ENCODE data around the gene TALDO1.
A peak's percentile ranks its signal among the peaks of the same experiment; 100 is the strongest.

TALDO1 gene

GRCh38 chr11:742571-743201, 4.6 kb upstream of the TALDO1 start:
- H3K27me3 ChIP-seq (ENCODE audit: control insufficient read depth, insufficient read depth, low read length): no peaks in the 10 kb centered on the region
- H3K4me3 ChIP-seq (ENCODE audit: low read depth, low read length): no peak overlapping the region
- peaks cover 8% of the 10 kb centered on the region for H3K4me1 ChIP-seq (ENCODE audit: control insufficient read depth, insufficient read depth, low read length)
- H3K27ac ChIP-seq (ENCODE audit: low read depth, low read length): no peak overlapping the region
- H3K9ac ChIP-seq (ENCODE audit: low read depth, low read length): no peak overlapping the region
- H3K9me3 ChIP-seq (ENCODE audit: control insufficient read depth, insufficient read depth, low read length): no peaks in the 10 kb centered on the region
- H3K36me3 ChIP-seq (ENCODE audit: control insufficient read depth, insufficient read depth, low read length): no peaks in the 10 kb centered on the region

GRCh38 chr11:745428-745827, 1.8 kb upstream of the TALDO1 start:
- Histone ChIP-seq H3K9ac (ENCODE audit: low read depth, low read length) (no peak overlapping the region), H3K27ac (ENCODE audit: low read depth, low read length) (no peak overlapping the region)

GRCh38 chr11:746289-747157, 741 bp upstream of the TALDO1 start:
- Histone ChIP-seq H3K27me3 (ENCODE audit: control insufficient read depth, insufficient read depth, low read length) (no peaks in the 10 kb centered on the region), H3K9me3 (ENCODE audit: control insufficient read depth, insufficient read depth, low read length) (no peaks in the 10 kb centered on the region), H3K27ac (ENCODE audit: low read depth, low read length) (peak overlapping the region; percentile 91), H3K36me3 (ENCODE audit: control insufficient read depth, insufficient read depth, low read length) (peaks cover 10% of the 10 kb centered on the region), H3K4me3 (ENCODE audit: low read depth, low read length) (peak overlapping the region; percentile 89), H3K4me1 (ENCODE audit: control insufficient read depth, insufficient read depth, low read length) (peaks cover 15% of the 10 kb centered on the region), H3K9ac (ENCODE audit: low read depth, low read length) (peak overlapping the region; percentile 71)

More at GRCh38 chr11:745428-745827, 1.8 kb upstream of the TALDO1 start:
- no peak overlapping the region for H3K4me3 ChIP-seq (ENCODE audit: low read depth, low read length)
- H3K27me3 ChIP-seq (ENCODE audit: control insufficient read depth, insufficient read depth, low read length): no peaks in the 10 kb centered on the region
- H3K36me3 ChIP-seq (ENCODE audit: control insufficient read depth, insufficient read depth, low read length): peaks cover 10% of the 10 kb centered on the region
- no peaks in the 10 kb centered on the region for H3K9me3 ChIP-seq (ENCODE audit: control insufficient read depth, insufficient read depth, low read length)
- H3K4me1 ChIP-seq (ENCODE audit: control insufficient read depth, insufficient read depth, low read length): peaks cover 15% of the 10 kb centered on the region

- Histone ChIP-seq H3K9ac (ENCODE audit: low read depth, low read length) (peak overlapping the region; percentile 80), H3K4me3 (ENCODE audit: low read depth, low read length) (peak overlapping the region; percentile 89), H3K4me1 (ENCODE audit: control insufficient read depth, insufficient read depth, low read length) (peaks cover 15% of the 10 kb centered on the region), H3K27ac (ENCODE audit: low read depth, low read length) (peak overlapping the region; percentile 20), H3K9me3 (ENCODE audit: control insufficient read depth, insufficient read depth, low read length) (no peaks in the 10 kb centered on the region), H3K27me3 (ENCODE audit: control insufficient read depth, insufficient read depth, low read length) (no peaks in the 10 kb centered on the region), H3K36me3 (ENCODE audit: control insufficient read depth, insufficient read depth, low read length) (peaks cover 16% of the 10 kb centered on the region)
Measured at GRCh38 chr11:748007-748359, 719 bp downstream of the TALDO1 start.

GRCh38 chr11:749731-750130, 2.5 kb downstream of the TALDO1 start:
- peaks cover 16% of the 10 kb centered on the region for H3K36me3 ChIP-seq (ENCODE audit: control insufficient read depth, insufficient read depth, low read length)
- H3K4me1 ChIP-seq (ENCODE audit: control insufficient read depth, insufficient read depth, low read length): peaks cover 11% of the 10 kb centered on the region; the same call in 1 of the 2 replicates
- H3K9ac ChIP-seq (ENCODE audit: low read depth, low read length): no peak overlapping the region

GRCh38 chr11:760236-760635, 13.0 kb downstream of the TALDO1 start:
- Histone ChIP-seq H3K27me3 (ENCODE audit: control insufficient read depth, insufficient read depth, low read length) (no peaks in the 10 kb centered on the region), H3K27ac (ENCODE audit: low read depth, low read length) (no peak overlapping the region), H3K9me3 (ENCODE audit: control insufficient read depth, insufficient read depth, low read length) (no peaks in the 10 kb centered on the region), H3K9ac (ENCODE audit: low read depth, low read length) (no peak overlapping the region), H3K4me1 (ENCODE audit: control insufficient read depth, insufficient read depth, low read length) (peaks cover 9% of the 10 kb centered on the region; the same call in 1 of the 2 replicates), H3K4me3 (ENCODE audit: low read depth, low read length) (no peak overlapping the region), H3K36me3 (ENCODE audit: control insufficient read depth, insufficient read depth, low read length) (peaks cover 91% of the 10 kb centered on the region)

More at GRCh38 chr11:749731-750130, 2.5 kb downstream of the TALDO1 start:
- H3K9me3 ChIP-seq (ENCODE audit: control insufficient read depth, insufficient read depth, low read length): no peaks in the 10 kb centered on the region
- no peaks in the 10 kb centered on the region for H3K27me3 ChIP-seq (ENCODE audit: control insufficient read depth, insufficient read depth, low read length)
- H3K27ac ChIP-seq (ENCODE audit: low read depth, low read length): no peak overlapping the region
- H3K4me3 ChIP-seq (ENCODE audit: low read depth, low read length): no peak overlapping the region

- Histone ChIP-seq H3K27ac (ENCODE audit: low read depth, low read length) (no peak overlapping the region), H3K27me3 (ENCODE audit: control insufficient read depth, insufficient read depth, low read length) (no peaks in the 10 kb centered on the region), H3K36me3 (ENCODE audit: control insufficient read depth, insufficient read depth, low read length) (peaks cover 89% of the 10 kb centered on the region), H3K4me1 (ENCODE audit: control insufficient read depth, insufficient read depth, low read length) (peaks cover 9% of the 10 kb centered on the region; the same call in 1 of the 2 replicates), H3K9me3 (ENCODE audit: control insufficient read depth, insufficient read depth, low read length) (no peaks in the 10 kb centered on the region), H3K4me3 (ENCODE audit: low read depth, low read length) (no peak overlapping the region), H3K9ac (ENCODE audit: low read depth, low read length) (no peak overlapping the region)
Measured at GRCh38 chr11:761526-762108, 14.4 kb downstream of the TALDO1 start.

GRCh38 chr11:762421-763072, 15.3 kb downstream of the TALDO1 start:
- Histone ChIP-seq H3K4me1 (ENCODE audit: control insufficient read depth, insufficient read depth, low read length) (peaks cover 9% of the 10 kb centered on the region; the same call in 1 of the 2 replicates), H3K27ac (ENCODE audit: low read depth, low read length) (peak overlapping the region; percentile 27), H3K27me3 (ENCODE audit: control insufficient read depth, insufficient read depth, low read length) (no peaks in the 10 kb centered on the region), H3K9me3 (ENCODE audit: control insufficient read depth, insufficient read depth, low read length) (no peaks in the 10 kb centered on the region), H3K4me3 (ENCODE audit: low read depth, low read length) (no peak overlapping the region), H3K9ac (ENCODE audit: low read depth, low read length) (no peak overlapping the region), H3K36me3 (ENCODE audit: control insufficient read depth, insufficient read depth, low read length) (peaks cover 89% of the 10 kb centered on the region)

GRCh38 chr11:763073-763463, 15.8 kb downstream of the TALDO1 start:
- H3K27ac ChIP-seq (ENCODE audit: low read depth, low read length): peak overlapping the region; percentile 10
- no peaks in the 10 kb centered on the region for H3K27me3 ChIP-seq (ENCODE audit: control insufficient read depth, insufficient read depth, low read length)
- no peaks in the 10 kb centered on the region for H3K9me3 ChIP-seq (ENCODE audit: control insufficient read depth, insufficient read depth, low read length)
- H3K4me1 ChIP-seq (ENCODE audit: control insufficient read depth, insufficient read depth, low read length): peaks cover 9% of the 10 kb centered on the region; the same call in 1 of the 2 replicates
- no peak overlapping the region for H3K9ac ChIP-seq (ENCODE audit: low read depth, low read length)
- H3K4me3 ChIP-seq (ENCODE audit: low read depth, low read length): no peak overlapping the region
- H3K36me3 ChIP-seq (ENCODE audit: control insufficient read depth, insufficient read depth, low read length): peaks cover 86% of the 10 kb centered on the region

GRCh38 chr11:763549-764321, 16.5 kb downstream of the TALDO1 start:
- no peaks in the 10 kb centered on the region for H3K27me3 ChIP-seq (ENCODE audit: control insufficient read depth, insufficient read depth, low read length)
- H3K36me3 ChIP-seq (ENCODE audit: control insufficient read depth, insufficient read depth, low read length): peaks cover 83% of the 10 kb centered on the region
- H3K4me1 ChIP-seq (ENCODE audit: control insufficient read depth, insufficient read depth, low read length): peaks cover 9% of the 10 kb centered on the region; the same call in 1 of the 2 replicates
- H3K4me3 ChIP-seq (ENCODE audit: low read depth, low read length): no peak overlapping the region
- no peak overlapping the region for H3K9ac ChIP-seq (ENCODE audit: low read depth, low read length)
- no peaks in the 10 kb centered on the region for H3K9me3 ChIP-seq (ENCODE audit: control insufficient read depth, insufficient read depth, low read length)
- peak overlapping the region; percentile 10 for H3K27ac ChIP-seq (ENCODE audit: low read depth, low read length)
